HEK293 (cell line): ENCODE data around the gene DGCR6L.
A peak's percentile ranks its signal among the peaks of the same experiment; 100 is the strongest.

Source experiments
- FEZF1 ChIP-seq: fragments of 450-650 bp; formaldehyde crosslinking; IDR thresholded peaks from 2 replicates; pipeline ENCODE4 v1.5.1; 2016; ENCODE audit warnings: missing biosample characterization, missing genetic modification characterization
- IKZF3 ChIP-seq: fragments of 450-650 bp; IDR thresholded peaks from 2 replicates; pipeline ENCODE4 v1.5.0; 2018; ENCODE audit warnings: missing biosample characterization, mild to moderate bottlenecking, missing genetic modification characterization, moderate library complexity
- OVOL3 ChIP-seq: fragments of 450-650 bp; formaldehyde crosslinking; IDR thresholded peaks from 2 replicates; pipeline ENCODE4 v1.5.1; 2016; ENCODE audit warnings: missing biosample characterization, missing genetic modification characterization
- PBX3 ChIP-seq: sonication (generic); formaldehyde crosslinking; IDR thresholded peaks from 2 replicates; pipeline ENCODE4 v1.8.1; 2022; ENCODE audit warnings: mild to moderate bottlenecking, moderate library complexity, missing genetic modification reagents
- PRDM10 ChIP-seq: fragments of 450-650 bp; formaldehyde crosslinking; IDR thresholded peaks from 2 replicates; pipeline ENCODE4 v1.5.1; 2016; ENCODE audit warnings: missing biosample characterization, missing genetic modification characterization
- ZBTB49 ChIP-seq: fragments of 450-650 bp; formaldehyde crosslinking; IDR thresholded peaks from 2 replicates; pipeline ENCODE4 v1.5.1; 2016; ENCODE audit warnings: missing biosample characterization, missing genetic modification characterization, low read depth
- ZFP3 ChIP-seq: fragments of 450-650 bp; formaldehyde crosslinking; IDR thresholded peaks from 2 replicates; pipeline ENCODE4 v1.5.1; 2016; ENCODE audit warnings: low read depth, missing biosample characterization, missing genetic modification characterization
- ZNF114 ChIP-seq: fragments of 450-650 bp; formaldehyde crosslinking; IDR thresholded peaks from 2 replicates; pipeline ENCODE4 v1.5.0; 2017; ENCODE audit warnings: missing biosample characterization, missing genetic modification characterization
- ZNF133 ChIP-seq: fragments of 450-650 bp; formaldehyde crosslinking; IDR thresholded peaks from 2 replicates; pipeline ENCODE4 v1.5.1; 2016; ENCODE audit warnings: missing biosample characterization, missing genetic modification characterization
- ZNF146 ChIP-seq: fragments of 450-650 bp; formaldehyde crosslinking; IDR thresholded peaks from 2 replicates; pipeline ENCODE4 v1.5.1; 2016; ENCODE audit warnings: missing biosample characterization, missing genetic modification characterization
- ZNF280D ChIP-seq: fragments of 450-650 bp; formaldehyde crosslinking; IDR thresholded peaks from 2 replicates; pipeline ENCODE4 v1.5.1; 2016; ENCODE audit warnings: missing biosample characterization, missing genetic modification characterization
- ZNF398 ChIP-seq: fragments of 450-650 bp; formaldehyde crosslinking; IDR thresholded peaks from 2 replicates; pipeline ENCODE4 v1.5.1; 2017; ENCODE audit warnings: missing biosample characterization, missing genetic modification characterization
- ZNF449 ChIP-seq: fragments of 450-650 bp; formaldehyde crosslinking; IDR thresholded peaks from 2 replicates; pipeline ENCODE4 v1.5.1; 2017; ENCODE audit warnings: missing biosample characterization, mild to moderate bottlenecking, missing genetic modification characterization, moderate library complexity
- ZNF48 ChIP-seq: fragments of 450-650 bp; formaldehyde crosslinking; IDR thresholded peaks from 2 replicates; pipeline ENCODE4 v1.5.1; 2016; ENCODE audit warnings: missing biosample characterization, missing genetic modification characterization
- ZNF488 ChIP-seq: fragments of 450-650 bp; formaldehyde crosslinking; IDR thresholded peaks from 2 replicates; pipeline ENCODE4 v1.5.1; 2016; ENCODE audit warnings: missing biosample characterization, missing genetic modification characterization
- ZNF639 ChIP-seq: fragments of 450-650 bp; formaldehyde crosslinking; IDR thresholded peaks from 2 replicates; pipeline ENCODE4 v1.5.1; 2016; ENCODE audit warnings: missing biosample characterization, missing genetic modification characterization
- ZNF704 ChIP-seq: fragments of 450-650 bp; formaldehyde crosslinking; IDR thresholded peaks from 2 replicates; pipeline ENCODE4 v1.5.1; 2016; ENCODE audit warnings: missing biosample characterization, missing genetic modification characterization
- ZSCAN18 ChIP-seq: fragments of 450-650 bp; formaldehyde crosslinking; IDR thresholded peaks from 2 replicates; pipeline ENCODE4 v1.5.1; 2016; ENCODE audit warnings: missing biosample characterization, missing genetic modification characterization

DGCR6L gene

GRCh38 chr22:20319745-20320658, at the start of gene DGCR6L (continued):
- TF ChIP-seq ZNF146 (no peak), ZNF704 (tag by site-specific recombination) (no peak), PBX3 (no peak), ZFP3 (tag by site-specific recombination) (no peak), ZSCAN18 (tag by site-specific recombination) (no peak), IKZF3 (no peak), ZNF488 (tag by site-specific recombination) (no peak), ZNF48 (tag by site-specific recombination) (no peak), ZNF280D (no peak), PRDM10 (tag by site-specific recombination) (peak; percentile 65), ZNF114 (no peak), ZBTB49 (tag by site-specific recombination) (no peak), FEZF1 (tag by site-specific recombination) (no peak), ZNF449 (tag by site-specific recombination) (peak; percentile 60; the same call in 1 of the 2 replicates), ZNF133 (tag by site-specific recombination) (no peak), ZNF639 (tag by site-specific recombination) (no peak), OVOL3 (no peak), ZNF398 (tag by site-specific recombination) (peak; percentile 35; the same call in 1 of the 2 replicates)
